HL-60/S4 treated with phorbol 12-myristate 13-acetate at 8.2 ng/mL for 4 days and 3 days (cell line): ENCODE results near the gene KCNAB1.

Experiments
- in situ Hi-C: fragments of 300-500 bp; cut with MboI; formaldehyde crosslinking; loops from 2 replicates; pipeline ENCODE4 v1.15.0; 2022; ENCODE audit warnings: low sequenced_read_pairs

KCNAB1 gene

DNA sequence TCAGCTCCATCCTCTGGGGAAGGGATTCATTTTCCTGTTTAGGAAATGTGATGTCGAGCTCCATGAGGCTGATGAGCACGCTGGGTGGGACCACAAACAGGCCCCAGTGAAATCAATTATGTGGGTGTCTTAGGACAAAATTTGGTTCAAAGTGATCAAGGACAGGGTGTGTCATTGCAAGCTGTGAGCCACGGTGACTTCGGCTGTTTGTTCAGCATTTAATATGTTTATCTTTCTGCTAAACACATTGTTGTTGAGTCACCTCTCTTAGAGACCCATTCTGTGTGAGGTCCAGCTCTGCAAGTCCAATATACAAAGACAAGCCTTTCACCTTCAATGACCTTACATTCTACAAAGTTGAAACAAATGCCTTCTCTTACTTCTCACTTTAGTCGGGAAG is 393.2 kb downstream of the KCNAB1 start:
- in situ Hi-C loops = loop anchor here (25.0 kb wide), 2 partner anchors 351 to 574 kb away; no protein-coding TSS in a partner anchor

DNA sequence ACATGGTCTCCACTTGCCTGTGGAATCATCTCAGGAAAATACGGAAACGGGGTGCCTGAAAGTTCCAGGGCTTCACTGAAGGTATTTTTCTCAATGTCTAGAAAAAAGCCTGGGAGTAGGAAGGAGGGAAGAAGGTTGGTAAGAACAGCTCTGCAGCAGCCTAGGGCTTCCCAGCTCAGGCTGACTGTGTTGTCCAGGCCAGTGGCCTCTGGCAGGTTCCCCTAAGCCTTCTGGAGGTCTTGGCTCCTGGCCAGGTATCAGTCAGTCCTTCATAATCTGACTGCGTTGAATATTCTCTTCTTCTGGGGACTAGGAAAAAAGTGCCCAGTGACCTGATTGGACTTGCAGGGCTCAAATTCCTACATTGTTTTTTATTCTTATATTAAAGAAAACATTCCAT is 395.9 kb downstream of the KCNAB1 start:
- in situ Hi-C loops = loop anchor here (25.0 kb wide), 2 partner anchors 354 to 571 kb away; no protein-coding TSS in a partner anchor

DNA sequence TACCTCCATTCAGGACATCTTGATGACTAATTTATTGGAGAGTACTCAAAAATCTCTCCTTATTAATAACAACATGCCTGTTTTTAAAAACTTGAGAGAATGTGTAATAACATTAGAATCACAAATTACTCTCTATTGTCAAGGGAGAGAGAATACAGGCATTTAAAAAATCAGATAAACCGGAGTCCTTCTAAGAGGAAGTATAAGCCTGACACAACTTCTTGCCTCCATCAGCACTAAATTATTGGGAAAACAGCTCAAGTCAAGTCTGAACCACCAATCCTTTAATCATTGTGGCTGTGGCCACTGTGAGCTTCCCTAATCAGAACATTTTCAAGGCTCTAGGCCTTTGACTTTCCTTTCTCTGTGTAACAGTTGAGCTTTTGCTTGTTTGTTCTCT is 396.6 kb downstream of the KCNAB1 start:
- in situ Hi-C loops = loop anchor here (25.0 kb wide), 2 partner anchors 355 to 570 kb away; no protein-coding TSS in a partner anchor

DNA sequence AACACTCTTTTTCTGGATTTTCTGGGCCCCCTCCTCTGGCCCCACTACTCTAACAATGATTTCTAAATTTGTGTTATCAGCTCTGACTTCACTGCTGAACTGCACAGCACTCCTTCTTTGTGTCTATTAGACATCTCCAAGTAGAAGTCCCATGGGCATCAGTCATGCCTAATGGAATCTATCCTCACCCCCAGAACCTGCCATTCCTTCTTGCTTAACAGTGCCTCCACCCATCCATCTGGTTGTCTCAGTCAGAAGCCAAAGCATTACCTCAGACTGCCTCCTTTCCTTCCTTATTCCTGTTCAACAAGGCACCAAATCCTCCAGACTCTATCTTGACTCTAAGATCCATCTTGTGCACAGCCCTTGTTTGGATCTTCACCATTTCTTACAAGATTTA is 398.3 kb downstream of the KCNAB1 start:
- in situ Hi-C loops = loop anchor here (25.0 kb wide), 2 partner anchors 356 to 569 kb away; no protein-coding TSS in a partner anchor

DNA sequence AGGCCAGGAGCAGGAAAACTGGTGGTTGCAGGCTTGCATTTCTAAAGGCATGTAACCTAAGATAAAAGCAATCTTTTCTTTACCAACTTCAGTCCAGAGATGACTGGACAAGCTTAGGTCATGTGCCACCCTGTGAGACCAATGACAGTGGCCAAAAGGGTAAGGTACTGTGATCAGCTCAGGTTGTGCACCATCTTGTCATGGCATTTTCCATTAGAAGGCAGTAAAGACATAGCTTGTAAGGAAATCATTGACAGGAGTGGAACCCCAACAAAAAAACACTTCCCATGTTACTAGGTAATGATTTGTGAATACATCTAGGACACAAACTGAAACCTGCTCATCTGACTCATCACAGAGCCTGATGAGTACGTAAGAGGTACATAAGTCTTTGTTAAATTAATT is 399.4 kb downstream of the KCNAB1 start:
- in situ Hi-C loops = loop anchor here (25.0 kb wide), 2 partner anchors 357 to 568 kb away; no protein-coding TSS in a partner anchor

DNA sequence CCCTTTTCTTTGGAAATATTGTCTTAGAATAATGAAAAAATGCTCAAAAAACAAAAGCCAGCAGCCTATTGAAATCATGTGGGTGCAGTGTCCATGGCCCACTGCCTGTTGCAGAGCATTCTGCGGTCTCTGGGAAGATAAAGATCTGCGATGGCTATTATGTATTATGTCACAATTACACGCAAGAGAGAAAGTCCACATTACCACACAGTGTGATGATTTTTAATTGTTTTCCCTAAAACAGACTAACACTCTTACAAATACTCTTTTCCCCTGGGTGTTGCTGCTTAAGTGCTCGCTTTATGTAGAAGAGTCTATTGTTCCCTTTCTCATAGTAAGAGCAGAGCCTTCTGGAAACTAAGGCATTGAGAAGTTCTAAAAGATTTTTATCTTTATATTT is 402.3 kb downstream of the KCNAB1 start:
- in situ Hi-C loops = loop anchor here (25.0 kb wide), 2 partner anchors 360 to 565 kb away; no protein-coding TSS in a partner anchor

DNA sequence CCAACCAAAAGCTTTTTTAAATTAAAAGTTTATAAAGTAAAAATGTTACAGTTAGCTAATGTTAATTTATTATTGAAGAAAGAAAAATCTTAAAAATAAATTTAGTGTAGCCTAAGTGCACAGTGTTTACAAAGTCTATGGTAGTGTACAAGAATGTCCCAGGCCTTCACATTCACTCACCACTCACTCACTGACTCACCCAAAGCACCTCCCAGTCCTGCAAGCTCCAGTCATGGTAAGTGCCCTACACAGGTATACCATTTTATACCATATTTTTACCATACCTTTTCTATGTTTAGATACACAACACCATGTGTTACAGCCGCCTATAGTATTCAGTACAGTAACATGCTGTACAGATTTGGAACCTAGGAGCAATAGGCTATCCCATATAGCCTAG is 405.4 kb downstream of the KCNAB1 start:
- in situ Hi-C loops = no loop called here

DNA sequence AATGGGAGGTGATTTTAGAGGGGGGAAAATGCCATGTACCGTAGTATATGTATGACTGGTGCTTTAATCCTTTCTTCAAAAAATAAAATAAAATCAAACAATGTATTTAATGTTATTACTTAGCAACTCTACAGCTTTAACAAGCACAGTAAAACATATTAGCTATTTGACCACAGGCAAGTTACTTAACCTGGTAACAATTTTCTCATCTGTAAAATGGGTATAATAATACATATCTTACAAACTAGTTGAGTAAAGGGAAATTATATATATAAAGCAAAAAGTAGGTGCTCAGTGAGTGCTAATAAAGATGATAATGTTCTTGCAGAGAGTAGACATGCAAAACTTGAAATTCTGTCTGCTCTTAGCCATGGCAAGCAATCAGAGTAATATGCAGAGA is 406.7 kb downstream of the KCNAB1 start:
- in situ Hi-C loops = no loop called here

DNA sequence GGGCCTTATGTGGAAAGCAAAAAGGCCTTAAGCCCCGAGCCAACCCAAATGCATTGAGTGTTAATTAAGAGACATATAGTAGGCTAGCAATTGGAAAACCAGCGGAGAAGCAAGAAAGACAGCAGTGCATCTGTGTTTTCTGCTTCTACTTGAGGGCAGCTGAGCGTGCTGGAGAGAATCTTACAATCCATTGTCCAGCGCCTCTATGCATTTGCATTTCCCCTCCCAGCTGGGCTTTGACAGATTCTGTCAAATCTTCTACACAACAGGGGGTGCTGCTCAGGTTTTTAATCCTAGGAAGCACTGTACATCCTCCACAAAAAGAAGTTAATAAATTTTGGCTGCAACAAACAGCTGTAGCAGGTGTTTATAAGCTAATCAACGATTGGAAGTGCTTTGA is 410.6 kb downstream of the KCNAB1 start:
- in situ Hi-C loops = no loop called here

DNA sequence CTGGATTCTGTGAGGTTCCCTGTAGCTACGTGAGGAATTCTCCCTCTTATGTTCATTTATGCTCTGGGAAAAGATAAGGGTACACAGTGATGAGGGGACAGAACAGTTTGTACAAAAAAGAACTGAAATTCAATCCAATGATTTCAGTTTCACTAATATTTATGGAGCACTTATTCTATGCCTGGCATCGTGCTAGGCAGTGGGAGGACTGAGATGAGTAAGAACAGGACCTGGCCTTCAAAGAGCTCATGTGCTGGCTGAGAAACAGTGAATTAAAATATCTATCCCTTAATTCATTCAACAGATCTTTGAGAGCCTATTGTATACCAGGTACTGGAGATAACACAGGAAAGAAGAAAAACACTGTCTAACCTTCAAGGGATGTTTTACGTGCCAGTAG is 412.4 kb downstream of the KCNAB1 start:
- in situ Hi-C loops = no loop called here

DNA sequence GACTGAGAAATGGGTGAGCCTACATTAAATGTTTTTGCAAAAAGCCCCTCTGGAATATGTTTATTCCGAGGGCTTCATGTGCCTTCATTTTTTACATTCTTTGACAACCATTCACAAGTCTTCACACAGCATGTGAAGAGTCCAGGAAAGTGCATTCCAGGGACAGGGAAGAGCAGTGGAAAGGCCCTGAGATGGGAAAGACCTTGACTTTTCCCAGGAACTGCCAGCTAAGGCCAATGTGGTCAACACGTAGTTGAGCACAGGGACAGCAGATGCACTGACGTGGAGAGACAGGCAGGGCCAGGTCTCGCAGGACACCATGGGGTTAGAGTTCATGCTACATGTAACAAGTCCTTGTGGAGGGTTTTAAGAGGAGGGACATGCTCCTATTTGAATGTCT is 412.8 kb downstream of the KCNAB1 start:
- in situ Hi-C loops = no loop called here

DNA sequence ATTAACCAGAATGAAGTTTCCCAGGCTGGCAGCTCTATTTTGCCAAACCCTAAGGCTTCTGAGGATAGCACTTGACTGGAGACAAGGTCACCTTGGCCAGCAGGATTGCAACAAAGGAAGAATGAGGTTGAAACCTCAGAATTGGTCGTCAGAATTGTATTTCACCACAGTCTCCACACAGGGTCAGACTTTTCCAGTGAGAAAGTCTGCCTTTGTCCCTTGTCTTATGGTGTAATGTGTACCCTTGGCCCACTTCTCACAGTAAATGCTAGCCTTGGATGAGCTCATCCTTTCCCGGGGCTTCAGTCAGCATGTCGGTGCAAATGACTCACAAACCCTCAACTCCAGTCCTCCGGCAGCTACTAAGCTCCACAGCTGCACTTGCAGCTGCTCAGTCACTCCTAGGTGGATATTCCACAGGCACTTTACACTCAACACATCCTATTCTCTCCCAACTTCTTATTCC is 414.8 kb downstream of the KCNAB1 start:
- in situ Hi-C loops = no loop called here

DNA sequence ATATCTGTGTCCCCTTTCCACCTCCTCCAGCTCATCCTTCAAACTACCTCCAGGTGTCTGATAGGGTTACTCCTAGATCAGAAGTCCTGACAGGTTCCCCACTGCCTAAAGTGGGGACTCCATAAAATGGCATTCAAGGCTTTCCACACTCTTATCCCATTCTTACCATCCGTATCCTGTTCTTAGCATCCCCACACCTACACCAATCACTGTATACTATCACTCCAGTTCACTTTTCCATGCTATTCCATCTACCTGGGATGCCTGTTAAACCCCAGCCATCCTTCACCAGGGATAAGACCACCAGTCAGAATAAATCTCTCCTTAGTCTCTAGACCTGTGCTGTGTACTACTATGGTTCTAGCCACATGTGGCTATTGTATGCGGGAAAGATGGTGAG is 415.4 kb downstream of the KCNAB1 start:
- in situ Hi-C loops = no loop called here

DNA sequence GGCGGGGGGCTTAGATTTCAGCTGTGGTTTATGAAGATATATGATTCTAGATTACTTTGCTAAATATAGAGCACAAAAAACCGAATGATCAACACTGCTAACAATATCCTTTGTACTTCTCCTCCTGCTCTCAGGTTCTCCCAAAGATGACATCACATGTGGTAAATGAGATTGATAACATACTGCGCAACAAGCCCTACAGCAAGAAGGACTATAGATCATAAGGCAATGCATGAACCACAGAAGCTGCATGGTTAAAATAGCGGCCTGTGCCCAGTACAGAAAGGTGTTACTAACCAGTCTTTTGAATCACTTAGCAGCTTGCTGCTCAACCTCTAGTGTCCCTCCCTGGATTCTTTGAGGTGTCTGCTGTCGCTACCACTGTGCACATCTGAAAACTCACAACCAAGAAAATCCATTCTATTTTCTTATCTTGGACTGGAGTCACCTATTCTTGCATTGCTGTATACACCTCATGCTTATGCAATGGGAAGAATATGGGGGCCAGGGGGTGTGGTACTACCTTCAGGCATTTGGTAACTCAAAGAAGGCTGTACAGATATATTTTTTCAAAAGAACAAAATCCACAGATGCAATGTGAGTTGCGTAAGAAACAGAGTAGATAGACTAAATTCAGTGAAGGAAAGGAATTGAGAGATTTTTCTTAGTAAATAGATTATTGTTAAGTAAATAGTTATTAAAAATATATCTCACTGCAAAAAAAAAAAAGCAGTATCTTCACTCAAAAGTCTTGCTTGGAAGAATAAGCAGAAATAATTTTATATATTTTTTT is 416.3 kb downstream of the KCNAB1 start:
- in situ Hi-C loops = no loop called here

DNA sequence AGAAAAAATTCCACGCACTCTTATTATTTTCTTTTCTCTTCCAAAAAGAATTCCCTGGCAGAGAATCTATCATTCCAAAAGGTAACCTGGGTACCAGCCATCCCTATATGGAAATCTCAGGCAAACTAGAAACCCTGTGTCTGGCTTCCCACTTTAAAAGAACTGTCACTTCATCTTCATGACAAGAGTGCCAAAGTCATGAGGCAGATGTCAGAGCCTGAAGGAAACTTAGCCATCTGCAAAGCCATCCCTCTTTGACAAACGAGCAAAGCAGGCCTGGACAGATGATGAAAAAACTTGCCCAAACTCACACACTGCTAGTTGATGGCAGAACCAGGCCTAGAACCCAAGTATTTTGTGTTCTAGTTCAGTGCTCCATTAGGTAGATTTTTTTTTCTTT is 418.7 kb downstream of the KCNAB1 start:
- in situ Hi-C loops = no loop called here

DNA sequence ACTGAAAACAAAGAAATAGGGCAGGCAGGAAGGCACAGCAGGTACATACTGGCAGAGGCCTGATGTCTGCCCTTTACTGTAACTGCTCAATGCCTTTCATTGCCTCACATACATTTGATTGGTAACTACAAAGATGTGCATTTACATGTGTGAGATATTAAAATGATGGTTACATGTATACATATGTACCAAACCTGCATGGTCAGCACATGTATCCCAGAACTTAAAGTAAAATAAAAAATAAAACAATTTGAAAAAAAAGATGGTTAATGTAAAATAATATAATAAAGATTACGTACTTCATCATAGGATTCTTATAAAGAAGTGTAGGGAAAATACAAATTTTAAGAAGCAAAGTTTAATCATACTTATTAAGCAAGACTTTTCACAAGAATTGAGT is 419.4 kb downstream of the KCNAB1 start:
- in situ Hi-C loops = no loop called here

DNA sequence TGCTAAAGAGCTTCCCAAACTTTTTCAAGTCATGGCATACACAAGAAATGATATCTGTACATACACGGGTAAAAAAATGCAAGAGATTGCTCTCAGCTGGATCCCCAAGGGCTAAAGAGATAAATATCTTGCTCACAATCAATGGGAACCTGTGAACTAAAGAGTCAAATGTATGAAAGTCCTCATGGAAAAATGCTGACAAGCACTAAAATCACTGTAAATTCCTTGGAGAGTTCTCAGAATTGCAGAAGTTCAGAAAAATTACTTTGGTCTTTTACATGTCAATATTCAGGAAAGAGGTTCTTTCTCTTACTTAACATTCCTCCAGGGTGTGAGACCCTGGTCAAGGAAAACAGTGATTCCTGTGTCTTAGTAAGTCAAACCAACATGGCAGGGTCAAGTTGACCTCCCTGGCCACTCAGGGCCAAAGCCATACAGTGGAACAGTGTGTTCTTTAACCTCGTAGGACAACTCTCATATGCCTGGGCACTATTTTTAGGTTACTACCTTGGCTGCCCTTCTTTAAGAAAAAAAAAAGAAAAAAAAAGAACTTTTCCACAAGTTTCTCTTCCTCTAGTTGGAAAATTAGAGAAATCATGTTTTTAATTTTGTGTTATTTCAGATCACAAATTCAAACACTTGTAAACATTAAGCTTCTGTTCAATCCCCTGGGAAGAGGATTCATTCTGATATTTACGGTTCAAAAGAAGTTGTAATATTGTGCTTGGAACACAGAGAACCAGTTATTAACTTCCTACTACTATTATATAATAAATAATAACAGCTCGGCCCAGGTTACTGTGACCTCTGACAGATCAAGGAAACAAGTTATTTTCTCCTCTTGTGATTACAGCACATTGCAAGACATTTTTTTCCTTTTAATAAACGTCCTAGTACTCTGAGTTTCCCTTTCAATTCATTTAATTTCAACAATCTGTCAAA is 422.0 kb downstream of the KCNAB1 start:
- in situ Hi-C loops = no loop called here

DNA sequence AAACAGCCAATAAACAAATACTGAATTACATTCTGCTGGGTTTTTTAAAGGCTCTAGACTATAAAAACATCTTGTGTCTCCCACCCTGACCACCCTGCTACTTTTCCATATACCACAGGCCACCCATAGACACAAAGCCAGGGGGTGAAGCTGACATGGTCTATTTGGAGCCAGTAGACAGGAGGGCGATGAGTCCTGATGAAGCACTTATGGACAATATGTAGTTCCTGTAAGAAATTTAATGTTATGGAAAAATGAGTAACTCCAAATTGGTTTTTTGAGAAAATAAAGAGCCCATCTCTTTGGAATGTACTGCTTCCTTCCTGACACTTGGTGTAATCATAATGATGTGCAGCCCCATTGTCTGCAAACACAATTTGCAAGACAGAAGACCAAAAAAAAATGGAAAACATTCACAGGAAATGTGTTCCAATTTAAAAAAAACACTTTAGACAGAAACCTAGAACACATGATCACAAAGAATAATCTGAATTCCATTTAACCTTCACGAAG is 422.7 kb downstream of the KCNAB1 start:
- in situ Hi-C loops = no loop called here

DNA sequence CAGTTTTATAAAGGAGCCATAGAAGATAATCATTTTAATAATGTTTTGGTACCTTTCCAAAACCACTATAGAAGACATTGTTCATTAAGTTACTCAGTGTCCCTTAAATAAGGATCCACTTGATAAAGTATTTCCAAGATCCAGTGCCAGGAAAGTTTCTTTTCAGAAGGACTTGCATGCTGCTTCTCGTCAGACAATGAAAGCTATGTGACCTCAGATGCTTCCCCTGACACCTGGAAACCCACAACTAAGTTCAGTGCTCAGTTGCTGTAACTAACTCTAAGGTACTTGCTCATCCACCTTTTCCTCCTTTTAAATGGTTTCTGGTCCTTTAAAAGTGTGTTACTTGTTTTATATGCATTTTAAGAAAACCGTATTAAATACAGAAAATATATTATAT is 427.3 kb downstream of the KCNAB1 start:
- in situ Hi-C loops = no loop called here

DNA sequence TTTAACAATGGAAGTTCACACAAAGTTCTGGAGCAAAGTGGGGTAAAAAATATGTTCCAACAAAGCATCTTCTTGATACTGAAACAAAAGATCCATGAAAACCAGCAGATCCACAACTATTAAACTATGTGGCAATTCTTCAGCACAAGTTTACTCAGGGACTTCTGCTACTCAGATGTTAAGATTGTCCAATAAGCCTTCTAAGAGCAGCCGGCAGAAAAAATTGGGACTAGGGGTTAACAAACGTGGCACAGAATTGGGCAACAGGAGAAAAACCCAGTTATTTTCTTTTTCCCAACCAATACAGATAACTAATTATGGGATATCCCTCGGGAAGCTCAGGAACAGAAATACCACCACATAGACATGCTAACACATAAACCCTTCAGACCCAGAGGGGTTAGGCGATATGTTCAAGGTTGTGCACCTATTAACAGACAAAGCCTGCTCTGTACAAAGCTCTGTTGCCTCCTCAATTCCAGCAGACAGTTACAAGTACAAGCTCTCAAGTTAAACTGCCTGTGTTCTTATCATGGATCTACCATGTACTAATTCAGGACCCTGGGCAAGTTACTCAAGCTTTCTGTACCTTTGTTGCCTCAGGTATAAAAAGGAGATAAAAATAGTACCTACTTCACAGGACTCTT is 427.8 kb downstream of the KCNAB1 start:
- in situ Hi-C loops = no loop called here

DNA sequence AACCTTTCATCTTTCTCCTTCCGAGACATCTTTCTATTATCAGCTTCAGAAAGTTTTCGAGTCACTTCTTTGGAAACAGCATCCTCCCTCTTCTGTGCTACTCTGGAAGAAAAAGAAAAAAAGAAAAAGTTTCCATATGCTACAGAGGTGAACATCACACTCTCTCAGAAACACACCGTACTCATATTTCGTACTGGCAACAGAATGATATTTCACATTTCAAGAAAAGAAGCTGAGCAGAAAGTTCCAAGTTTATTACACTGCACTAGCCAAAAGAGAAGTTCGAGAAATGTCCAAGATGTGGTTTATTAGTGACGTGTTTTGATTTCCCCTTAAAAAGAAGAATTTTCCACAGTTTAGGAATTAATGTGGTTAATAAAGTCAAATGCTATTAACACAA is 428.5 kb downstream of the KCNAB1 start:
- in situ Hi-C loops = no loop called here
